GM12874 (cell line): ENCODE results near the gene ZNF679.
"Not testable (repeated sequence)": the region's sequence is repeated elsewhere in the genome, so short reads cannot be mapped to it uniquely, and the experiment has no call there.

Source experiments
- CTCF ChIP-seq: IDR thresholded peaks from 2 replicates; pipeline ENCODE4 v1.5.1; 2011; ENCODE audit warnings: low read depth, mild to moderate bottlenecking, control low read depth, low read length, moderate library complexity; ENCODE audit not compliant: insufficient read depth

Gene ZNF679

GRCh38 chr7:64228174-64228573 lies at the start of gene ZNF679:
Gene ZNF679 (plus strand): TSS chr7:64228474. CDS start chr7:64249118, 20,644 bp downstream.
- TF ChIP-seq CTCF: not testable (repeated sequence)

GRCh38 chr7:64180989-64181388 lies 47.3 kb upstream of the ZNF679 start:
- TF ChIP-seq CTCF: peak; percentile 17; the same call in 1 of the 2 replicates

GRCh38 chr7:64181586-64181985 lies 46.7 kb upstream of the ZNF679 start:
- no peak for TF ChIP-seq CTCF

GRCh38 chr7:64182036-64182790 lies 46.1 kb upstream of the ZNF679 start:
- no peak for TF ChIP-seq CTCF

DNA sequence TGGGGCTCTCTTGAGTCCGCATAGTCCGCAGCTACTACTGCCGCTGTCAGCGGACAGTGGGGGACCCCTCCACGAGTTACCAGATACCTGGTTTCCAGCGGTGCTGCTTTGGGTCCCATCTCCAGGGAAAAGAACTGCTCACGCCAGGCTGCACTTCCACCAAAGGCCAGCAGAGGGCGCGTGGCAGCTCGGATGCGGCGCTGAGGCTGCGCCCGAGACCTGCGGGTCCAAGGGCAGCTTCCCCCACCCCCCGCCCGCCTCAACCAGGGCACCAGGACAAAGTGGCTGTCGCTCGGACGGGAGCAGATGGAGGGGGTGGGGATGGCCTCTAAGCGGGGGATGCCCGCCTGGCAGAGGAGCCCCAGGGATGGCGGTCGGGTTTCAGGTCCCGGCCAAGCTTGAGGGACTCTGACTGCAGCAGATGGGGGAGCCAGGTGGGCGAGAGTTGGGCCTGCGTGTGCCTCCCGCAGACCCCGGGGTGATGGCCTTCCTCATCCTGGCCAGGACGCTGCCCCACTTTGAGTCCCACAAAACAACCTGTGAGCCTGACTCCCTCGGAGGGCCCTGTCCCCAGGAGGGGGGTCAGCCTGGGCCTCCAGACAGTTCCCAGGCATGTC lies 45.0 kb upstream of the ZNF679 start:
- TF ChIP-seq CTCF: peak; percentile 56

GRCh38 chr7:64183827-64184372 lies 44.4 kb upstream of the ZNF679 start:
- TF ChIP-seq CTCF: no peak

GRCh38 chr7:64184376-64184775 lies 43.9 kb upstream of the ZNF679 start:
- no peak for TF ChIP-seq CTCF
